GM12878 (cell line): Measurements from ENCODE around the gene SLC5A1. TPM values are rescaled to one million over a fixed set of nuclear protein-coding genes. Genes with fewer than 3 reads are reported as not detected.

Experiments
- FOS ChIP-seq: IDR thresholded peaks from 3 replicates; pipeline ENCODE4 v1.6.1; 2011; ENCODE audit warnings: borderline replicate concordance; ENCODE audit not compliant: insufficient read length; ENCODE audit errors: extremely low read depth
- HDAC6 ChIP-seq: fragments of 200-600 bp; sonication (generic); IDR thresholded peaks from one replicate; pipeline ENCODE4 v1.8.0; 2017; ENCODE audit warnings: antibody characterized with exemption; ENCODE audit not compliant: unreplicated experiment
- IRF3 ChIP-seq: fragments of 450-650 bp; IDR thresholded peaks from 2 replicates; pipeline ENCODE4 v1.6.1; 2014; ENCODE audit warnings: mild to moderate bottlenecking
- MYC ChIP-seq: IDR thresholded peaks from 2 replicates; pipeline ENCODE4 v1.6.1; 2011; ENCODE audit warnings: mild to moderate bottlenecking, low read length, moderate library complexity, inconsistent platforms; ENCODE audit not compliant: insufficient read depth, insufficient replicate concordance, insufficient read length, severe bottlenecking
- RB1 ChIP-seq: fragments of 450-650 bp; formaldehyde crosslinking; IDR thresholded peaks from 2 replicates; pipeline ENCODE4 v1.6.1; 2017; ENCODE audit warnings: mild to moderate bottlenecking, borderline replicate concordance
- RELA ChIP-seq: fragments of 450-650 bp; IDR thresholded peaks from 2 replicates; pipeline ENCODE4 v1.8.0; 2014; ENCODE audit warnings: borderline replicate concordance; ENCODE audit not compliant: partially characterized antibody
- SIN3A ChIP-seq: IDR thresholded peaks from 2 replicates; pipeline ENCODE4 v1.6.1; 2012; ENCODE audit warnings: low read depth, low read length, improper control_type of control experiment
- TBL1XR1 ChIP-seq: IDR thresholded peaks from 2 replicates; pipeline ENCODE4 v1.6.1; 2012; ENCODE audit warnings: low read depth, low read length, improper control_type of control experiment
- TCF7 ChIP-seq: IDR thresholded peaks from 2 replicates; pipeline ENCODE4 v1.6.1; 2014; ENCODE audit warnings: antibody characterized with exemption, borderline replicate concordance
- polyA plus RNA-seq, 11 experiments: library from polyadenylated mRNA; depleted of rRNA in 4 of 11; unstranded in 6 of 11; stranded (reverse) in 5 of 11; fragments of >200 nt; fragmentation: Nextera tagmentation in 4 of 11; fragmentation: Illumina TruSeq in 1 of 11; extraction: Ambion mirVana in 4 of 11; extraction: Trizol in 1 of 11; gene quantifications; 1 replicate in 1 of 11; 2 replicates in 10 of 11; pipeline versions ENCODE4 v1.2.1 to v1.2.3, GENCODE V29; 2011 to 2016; ENCODE audit warnings: inconsistent platforms in 2 of 11, missing spikeins in 2 of 11, low read depth in 1 of 11
- total RNA-seq, 4 experiments: library from RNA; depleted of rRNA in 3 of 4; stranded (reverse); fragments of >200 nt in 3 of 4; fragmentation: Illumina TruSeq in 1 of 4; extraction: Trizol in 1 of 4; gene quantifications; 2 replicates each; pipeline versions ENCODE4 v1.2.1 to v1.2.3, GENCODE V29; 2013 to 2021
- TF ChIP-seq, protein P1 (sequence below): fragments of 450-650 bp; IDR thresholded peaks from 2 replicates; pipeline ENCODE4 v1.6.1; 2017; ENCODE audit warnings: mild to moderate bottlenecking, moderate library complexity

SLC5A1 gene
- total and polyA plus RNA-seq, 10 of the 15 experiments (the other 5 are each of a cell fraction or from before 2014, with no cell fraction given) = 0.01 TPM; not detected in 9

DNA sequence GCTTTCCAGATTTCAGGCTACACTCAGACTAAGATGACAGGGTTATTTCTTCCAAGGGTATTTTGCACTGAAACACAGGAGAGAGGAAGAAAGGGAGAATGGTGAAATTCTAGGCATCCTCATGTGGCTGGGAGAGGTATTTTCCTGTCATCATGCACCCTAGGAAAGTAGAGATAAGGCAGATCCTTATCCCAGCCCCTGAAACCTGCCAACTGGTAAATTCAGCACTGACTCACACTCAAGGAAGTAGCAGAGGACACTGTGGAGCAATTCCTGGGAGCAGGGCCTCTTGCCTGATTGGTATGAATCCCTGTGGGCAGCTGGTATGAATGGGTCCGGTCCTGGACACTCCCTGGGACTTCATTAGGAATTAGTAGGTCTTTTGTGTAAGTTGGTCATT is 37.6 kb upstream of the SLC5A1 start (continued):
- TF ChIP-seq TCF7 (no peak), MYC (no peak), HDAC6 (no peak), SIN3A (no peak), FOS (no peak), TBL1XR1 (no peak), RELA (no peak), RB1 (no peak), IRF3 (no peak)
- TF ChIP-seq, protein P1, sequence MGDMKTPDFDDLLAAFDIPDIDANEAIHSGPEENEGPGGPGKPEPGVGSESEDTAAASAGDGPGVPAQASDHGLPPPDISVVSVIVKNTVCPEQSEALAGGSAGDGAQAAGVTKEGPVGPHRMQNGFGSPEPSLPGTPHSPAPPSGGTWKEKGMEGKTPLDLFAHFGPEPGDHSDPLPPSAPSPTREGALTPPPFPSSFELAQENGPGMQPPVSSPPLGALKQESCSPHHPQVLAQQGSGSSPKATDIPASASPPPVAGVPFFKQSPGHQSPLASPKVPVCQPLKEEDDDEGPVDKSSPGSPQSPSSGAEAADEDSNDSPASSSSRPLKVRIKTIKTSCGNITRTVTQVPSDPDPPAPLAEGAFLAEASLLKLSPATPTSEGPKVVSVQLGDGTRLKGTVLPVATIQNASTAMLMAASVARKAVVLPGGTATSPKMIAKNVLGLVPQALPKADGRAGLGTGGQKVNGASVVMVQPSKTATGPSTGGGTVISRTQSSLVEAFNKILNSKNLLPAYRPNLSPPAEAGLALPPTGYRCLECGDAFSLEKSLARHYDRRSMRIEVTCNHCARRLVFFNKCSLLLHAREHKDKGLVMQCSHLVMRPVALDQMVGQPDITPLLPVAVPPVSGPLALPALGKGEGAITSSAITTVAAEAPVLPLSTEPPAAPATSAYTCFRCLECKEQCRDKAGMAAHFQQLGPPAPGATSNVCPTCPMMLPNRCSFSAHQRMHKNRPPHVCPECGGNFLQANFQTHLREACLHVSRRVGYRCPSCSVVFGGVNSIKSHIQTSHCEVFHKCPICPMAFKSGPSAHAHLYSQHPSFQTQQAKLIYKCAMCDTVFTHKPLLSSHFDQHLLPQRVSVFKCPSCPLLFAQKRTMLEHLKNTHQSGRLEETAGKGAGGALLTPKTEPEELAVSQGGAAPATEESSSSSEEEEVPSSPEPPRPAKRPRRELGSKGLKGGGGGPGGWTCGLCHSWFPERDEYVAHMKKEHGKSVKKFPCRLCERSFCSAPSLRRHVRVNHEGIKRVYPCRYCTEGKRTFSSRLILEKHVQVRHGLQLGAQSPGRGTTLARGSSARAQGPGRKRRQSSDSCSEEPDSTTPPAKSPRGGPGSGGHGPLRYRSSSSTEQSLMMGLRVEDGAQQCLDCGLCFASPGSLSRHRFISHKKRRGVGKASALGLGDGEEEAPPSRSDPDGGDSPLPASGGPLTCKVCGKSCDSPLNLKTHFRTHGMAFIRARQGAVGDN = no peak
